Upper lobe of left lung (tissue), 6 donors: Measurements from ENCODE around the gene SH2B3. TPM values are rescaled to one million over a fixed set of nuclear protein-coding genes. Genes with fewer than 3 reads are reported as not detected.

Source experiments
- ATAC-seq, 2 donors: fragments of 200-7000 bp; cut with Tn5 transposase; one replicate each; pipeline ENCODE4 v1.9.1; 2022; ENCODE audit warnings: mild to moderate bottlenecking in 2 of 2, moderate library complexity in 2 of 2; ENCODE audit not compliant: low FRiP score in 2 of 2
- DNase-seq, 2 donors: peaks; one replicate each; pipeline ENCODE4 v3.0.0-alpha.2; 2019 to 2020
- H3K27ac ChIP-seq, 4 donors: fragments of 200-600 bp; sonication (generic); one replicate each; pipeline ENCODE4 v1.5.1; 2016 to 2019
- H3K27me3 ChIP-seq, 4 donors: fragments of 200-600 bp; sonication (generic); one replicate each; pipeline ENCODE4 v1.5.1; 2017 to 2019
- H3K36me3 ChIP-seq, 4 donors: fragments of 200-600 bp; sonication (generic); one replicate each; pipeline ENCODE4 v1.5.1; 2016 to 2019
- H3K4me1 ChIP-seq, 4 donors: fragments of 200-600 bp; sonication (generic); one replicate each; pipeline ENCODE4 v1.5.1; 2018 to 2019
- H3K4me3 ChIP-seq, 4 donors: fragments of 200-600 bp; sonication (generic); one replicate each; pipeline ENCODE4 v1.5.1; 2017 to 2019; ENCODE audit warnings: mild to moderate bottlenecking in 2 of 4, moderate library complexity in 1 of 4
- H3K9me3 ChIP-seq, 4 donors: fragments of 200-600 bp; sonication (generic); one replicate each; pipeline ENCODE4 v1.5.1; 2018 to 2019
- CTCF ChIP-seq, 6 experiments: fragments of 450-650 bp in 4 of 6; fragments of 200-600 bp in 2 of 6; sonication (generic) in 2 of 6; IDR thresholded peaks; one replicate each; pipeline ENCODE4 v1.5.1; 2016 to 2019; ENCODE audit warnings: antibody characterized with exemption in 6 of 6
- EP300 ChIP-seq, 4 donors: sonication (generic); formaldehyde crosslinking; IDR thresholded peaks; one replicate each; pipeline ENCODE4 v1.5.1; 2017; ENCODE audit warnings: antibody characterized with exemption in 4 of 4, control low read depth in 2 of 4
- POLR2A ChIP-seq, 4 donors: fragments of 450-650 bp; IDR thresholded peaks; one replicate each; pipeline ENCODE4 v1.5.1; 2016 to 2017; ENCODE audit warnings: antibody characterized with exemption in 4 of 4, mild to moderate bottlenecking in 2 of 4
- POLR2AphosphoS5 ChIP-seq, 2 donors: sonication (generic); formaldehyde crosslinking; IDR thresholded peaks; one replicate each; pipeline ENCODE4 v1.5.1; 2017; ENCODE audit warnings: antibody characterized with exemption in 2 of 2
- WGBS, 2 donors: methylation state at CpG; one replicate each; pipeline ENCODE4 v1.1.5; 2017 to 2018; 5-methylcytosine and 5-hydroxymethylcytosine counted together
- total RNA-seq, 6 donors: library from RNA; depleted of rRNA in 4 of 6; stranded (reverse); fragments of >200 nt in 4 of 6; gene quantifications; one replicate each; pipeline versions ENCODE4 v1.1.0 to v1.2.1, GENCODE V29; 2016 to 2021
- donor health status: DM: no; HTN: no; CAD: no; lungs with moderate emphysema.
- donor health status: DM: no; HTN: yes; CAD: no; lungs with severe emphysema.

The SH2B3 gene
- total RNA-seq, 6 donors from 2014 or later, result 24.8 to 128 (median 52.5) TPM

GRCh38 chr12:111405149-111405858, 419 bp upstream of the SH2B3 start:
- Histone ChIP-seq H3K9me3 (no peaks in the 10 kb centered on the region), H3K27ac (peak overlapping the region; percentile 91 to 96 (median 93)), H3K4me3 (peak overlapping the region; percentile 8 to 97 (median 87)), H3K27me3 (no peaks in the 10 kb centered on the region), H3K36me3 (no peaks in the 10 kb centered on the region), H3K4me1 (peaks cover 56 to 70% (median 69%) of the 10 kb centered on the region in 4 donors)
- TF ChIP-seq POLR2AphosphoS5 (IDR thresholded peaks at IDR 0.05), result peak; percentile 27 to 71
- no peak for TF ChIP-seq EP300 (IDR thresholded peaks at IDR 0.05)
- TF ChIP-seq POLR2A (IDR thresholded peaks at IDR 0.05), result peak in 1 of 4 donors; percentile 44
- peak; percentile 53 to 89 (median 78) for TF ChIP-seq CTCF (IDR thresholded peaks at IDR 0.05)
- ATAC-seq (peak; percentile 92 to 95), DNase-seq (peak; percentile 99)
- 1 to 2% methylated on average over 10 to 14 of the region's 59 CpGs for WGBS, 2 donors

- no peaks in the 10 kb centered on the region for H3K36me3 ChIP-seq
- no peaks in the 10 kb centered on the region for H3K27me3 ChIP-seq
- 13 to 16% methylated on average over 13 to 31 of the region's 34 CpGs for WGBS, 2 donors
- peak overlapping the region; percentile 79 to 97 (median 87) for H3K4me3 ChIP-seq
- peak in 1 of 2 donors; percentile 18 for ATAC-seq
- peak in 2 of 4 donors; percentile 19 to 57 for TF ChIP-seq POLR2A (IDR thresholded peaks at IDR 0.05)
- TF ChIP-seq CTCF (IDR thresholded peaks at IDR 0.05), result no peak
- DNase-seq, result peak; percentile 52 to 83
- no peaks in the 10 kb centered on the region for H3K9me3 ChIP-seq
- H3K27ac ChIP-seq, result peak overlapping the region; percentile 91 to 96 (median 93)
- H3K4me1 ChIP-seq, result peaks cover 70 to 84% (median 82%) of the 10 kb centered on the region in 4 donors
These were observed 1.0 kb downstream of the SH2B3 start for GRCh38 chr12:111406474-111407376.

- H3K36me3 ChIP-seq, result no peaks in the 10 kb centered on the region
- no peak for ATAC-seq
- peak overlapping the region; percentile 91 to 96 (median 93) for H3K27ac ChIP-seq
- DNase-seq, result no peak
- no peaks in the 10 kb centered on the region for H3K27me3 ChIP-seq
- peak overlapping the region; percentile 79 to 97 (median 87) for H3K4me3 ChIP-seq
- no peaks in the 10 kb centered on the region for H3K9me3 ChIP-seq
- WGBS, 2 donors, result 50 to 57% methylated on average over 6 to 9 of the region's 9 CpGs
- TF ChIP-seq CTCF (IDR thresholded peaks at IDR 0.05) (no peak), POLR2AphosphoS5 (IDR thresholded peaks at IDR 0.05) (no peak), POLR2A (IDR thresholded peaks at IDR 0.05) (no peak), EP300 (IDR thresholded peaks at IDR 0.05) (no peak)
- H3K4me1 ChIP-seq, result peaks cover 77 to 90% (median 88%) of the 10 kb centered on the region in 4 donors
These were observed 1.8 kb downstream of the SH2B3 start for GRCh38 chr12:111407377-111408115.

- Histone ChIP-seq H3K36me3 (no peaks in the 10 kb centered on the region), H3K4me1 (peaks cover 73 to 90% (median 88%) of the 10 kb centered on the region in 4 donors), H3K27ac (peak overlapping the region; percentile 69 to 96 (median 92)), H3K27me3 (no peaks in the 10 kb centered on the region), H3K4me3 (peak overlapping the region in 3 of 4 donors; percentile 82 to 97 (median 92)), H3K9me3 (no peaks in the 10 kb centered on the region)
- no peak for DNase-seq
- TF ChIP-seq POLR2A (IDR thresholded peaks at IDR 0.05) (no peak), CTCF (IDR thresholded peaks at IDR 0.05) (no peak), POLR2AphosphoS5 (IDR thresholded peaks at IDR 0.05) (no peak)
- ATAC-seq, result no peak
- 75% methylated on average over 1 of the region's 1 CpG for WGBS, 2 donors
These were observed 2.4 kb downstream of the SH2B3 start for GRCh38 chr12:111408116-111408440.
